ENCODE results near the gene WWTR1.

WWTR1 gene

GRCh38 chr3:149529099-149529498 is 128.7 kb downstream of the WWTR1 start:
- no peak overlapping the region for H3K27ac ChIP-seq
- no peak for TF ChIP-seq CTCF (IDR thresholded peaks at IDR 0.05)
- H3K9me3 ChIP-seq = no peaks in the 10 kb centered on the region
- no peaks in the 10 kb centered on the region for H3K4me1 ChIP-seq (ENCODE audit: control insufficient read depth in 1 of 2, insufficient read depth in 1 of 2, low read depth in 1 of 2, low read length in 1 of 2)
- peaks cover 18% of the 10 kb centered on the region for H3K27me3 ChIP-seq
- H3K4me3 ChIP-seq (ENCODE audit: low read depth in 1 of 2, low read length in 1 of 2) = no peak overlapping the region
- H3K36me3 ChIP-seq = no peaks in the 10 kb centered on the region

GRCh38 chr3:149528340-149528650 is 129.5 kb downstream of the WWTR1 start:
- Histone ChIP-seq H3K27me3 (peaks cover 19% of the 10 kb centered on the region), H3K4me3 (ENCODE audit: low read depth in 1 of 2, low read length in 1 of 2) (no peak overlapping the region), H3K27ac (no peak overlapping the region), H3K36me3 (no peaks in the 10 kb centered on the region), H3K4me1 (ENCODE audit: control insufficient read depth in 1 of 2, insufficient read depth in 1 of 2, low read depth in 1 of 2, low read length in 1 of 2) (no peaks in the 10 kb centered on the region), H3K9me3 (no peaks in the 10 kb centered on the region)
- no peak for TF ChIP-seq CTCF (IDR thresholded peaks at IDR 0.05)

- Histone ChIP-seq H3K27ac (no peak overlapping the region), H3K27me3 (peaks cover 14% of the 10 kb centered on the region), H3K4me1 (ENCODE audit: control insufficient read depth in 1 of 2, insufficient read depth in 1 of 2, low read depth in 1 of 2, low read length in 1 of 2) (no peaks in the 10 kb centered on the region), H3K4me3 (ENCODE audit: low read depth in 1 of 2, low read length in 1 of 2) (no peak overlapping the region), H3K9me3 (no peaks in the 10 kb centered on the region), H3K36me3 (no peaks in the 10 kb centered on the region)
- no peak for TF ChIP-seq CTCF (IDR thresholded peaks at IDR 0.05)
These were observed 130.1 kb downstream of the WWTR1 start for GRCh38 chr3:149527531-149528339.

- H3K36me3 ChIP-seq = no peaks in the 10 kb centered on the region
- H3K9me3 ChIP-seq = no peaks in the 10 kb centered on the region
- no peak for TF ChIP-seq CTCF (IDR thresholded peaks at IDR 0.05)
- H3K4me1 ChIP-seq (ENCODE audit: control insufficient read depth in 1 of 2, insufficient read depth in 1 of 2, low read depth in 1 of 2, low read length in 1 of 2) = no peaks in the 10 kb centered on the region
- no peak overlapping the region for H3K4me3 ChIP-seq (ENCODE audit: low read depth in 1 of 2, low read length in 1 of 2)
- H3K27me3 ChIP-seq = peaks cover 9% of the 10 kb centered on the region
- H3K27ac ChIP-seq = no peak overlapping the region
These were observed 134.1 kb downstream of the WWTR1 start for GRCh38 chr3:149523512-149524299.

- H3K27me3 ChIP-seq = peaks cover 19% of the 10 kb centered on the region
- no peaks in the 10 kb centered on the region for H3K36me3 ChIP-seq
- no peak overlapping the region for H3K4me3 ChIP-seq (ENCODE audit: low read depth in 1 of 2, low read length in 1 of 2)
- H3K4me1 ChIP-seq (ENCODE audit: control insufficient read depth in 1 of 2, insufficient read depth in 1 of 2, low read depth in 1 of 2, low read length in 1 of 2) = no peaks in the 10 kb centered on the region
- no peak overlapping the region for H3K27ac ChIP-seq
- no peaks in the 10 kb centered on the region for H3K9me3 ChIP-seq
- TF ChIP-seq CTCF (IDR thresholded peaks at IDR 0.05) = no peak
These were observed 137.9 kb downstream of the WWTR1 start for GRCh38 chr3:149519912-149520311.
